Measurements from ENCODE around the gene HK2.
"Not testable (repeated sequence)": the region's sequence is repeated elsewhere in the genome, so short reads cannot be mapped to it uniquely, and the experiment has no call there.

DNA sequence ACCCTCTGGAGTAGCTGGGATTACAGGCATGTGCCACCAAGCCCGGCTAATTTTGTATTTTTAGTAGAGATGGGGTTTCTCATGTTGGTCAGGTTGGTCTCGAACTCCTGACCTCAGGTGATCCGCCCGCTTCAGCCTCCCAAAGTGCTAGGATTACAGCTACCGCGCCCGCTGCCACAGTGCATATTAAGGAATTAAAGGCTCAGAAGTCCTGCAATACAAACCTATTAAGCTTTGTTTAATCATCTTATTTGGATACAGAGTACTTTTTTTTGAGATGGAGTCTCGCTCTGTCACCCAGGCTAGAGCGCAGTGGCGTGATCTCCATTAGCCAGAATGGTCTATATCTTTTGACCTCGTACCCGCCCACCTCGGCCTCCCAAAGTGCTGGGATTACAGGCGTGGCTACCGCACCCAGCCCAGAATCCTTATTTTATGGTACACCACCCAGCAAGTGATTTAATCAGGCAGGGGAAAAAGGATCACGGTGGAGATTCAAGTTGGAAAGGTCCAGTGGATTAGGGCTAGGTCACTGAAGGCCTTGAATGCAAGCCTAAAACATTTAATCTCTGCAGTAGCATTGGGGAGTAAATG lies 21.3 kb downstream of the HK2 start:
- TF ChIP-seq CTCF (conservative IDR thresholded peaks at IDR 0.05; ENCODE audit: low read length); EZH2phosphoT487 (IDR thresholded peaks at IDR 0.05; ENCODE audit: borderline replicate concordance): not testable (repeated sequence)

All from Loucy (cell line).